NCI-H226 (cell line): ENCODE results near the gene PARD3B.

ENCODE experiments used
- DNase-seq: peaks from one replicate; pipeline ENCODE4 v3.0.0-alpha.2; 2015

PARD3B gene

GRCh38 chr2:205375461-205376448 is 830.5 kb downstream of the PARD3B start:
- DNase-seq: no peak

GRCh38 chr2:205377324-205377723 is 832.0 kb downstream of the PARD3B start:
- DNase-seq: no peak

- DNase-seq: no peak
Measured at GRCh38 chr2:205383601-205384000, 838.3 kb downstream of the PARD3B start.

- DNase-seq: no peak
Measured at GRCh38 chr2:205386109-205386508, 840.8 kb downstream of the PARD3B start.

GRCh38 chr2:205387350-205388055 is 842.2 kb downstream of the PARD3B start:
- no peak for DNase-seq

- no peak for DNase-seq
Measured at GRCh38 chr2:205390866-205391265, 845.6 kb downstream of the PARD3B start.

- no peak for DNase-seq
Measured at GRCh38 chr2:205401511-205401910, 856.2 kb downstream of the PARD3B start.

GRCh38 chr2:205402011-205402410 is 856.7 kb downstream of the PARD3B start:
- DNase-seq: no peak

- DNase-seq: no peak
Measured at GRCh38 chr2:205403244-205403825, 858.1 kb downstream of the PARD3B start.

GRCh38 chr2:205405194-205405593 is 859.9 kb downstream of the PARD3B start:
- DNase-seq: peak; percentile 6

GRCh38 chr2:205405752-205406151 is 860.5 kb downstream of the PARD3B start:
- DNase-seq: peak; percentile 62

- no peak for DNase-seq
Measured at GRCh38 chr2:205407984-205408383, 862.7 kb downstream of the PARD3B start.

GRCh38 chr2:205408696-205409095 is 863.4 kb downstream of the PARD3B start:
- DNase-seq: no peak

- no peak for DNase-seq
Measured at GRCh38 chr2:205409411-205409810, 864.1 kb downstream of the PARD3B start.

- DNase-seq: no peak
Measured at GRCh38 chr2:205411558-205411957, 866.3 kb downstream of the PARD3B start.

GRCh38 chr2:205424326-205424725 is 879.1 kb downstream of the PARD3B start:
- no peak for DNase-seq

- no peak for DNase-seq
Measured at GRCh38 chr2:205425102-205425501, 879.8 kb downstream of the PARD3B start.

- no peak for DNase-seq
Measured at GRCh38 chr2:205427112-205427511, 881.8 kb downstream of the PARD3B start.

- no peak for DNase-seq
Measured at GRCh38 chr2:205428811-205429210, 883.5 kb downstream of the PARD3B start.

- no peak for DNase-seq
Measured at GRCh38 chr2:205435970-205436369, 890.7 kb downstream of the PARD3B start.

GRCh38 chr2:205438241-205438640 is 893.0 kb downstream of the PARD3B start:
- no peak for DNase-seq

- DNase-seq: no peak
Measured at GRCh38 chr2:205439621-205440020, 894.3 kb downstream of the PARD3B start.

- no peak for DNase-seq
Measured at GRCh38 chr2:205441524-205441923, 896.2 kb downstream of the PARD3B start.

- DNase-seq: no peak
Measured at GRCh38 chr2:205448189-205448588, 902.9 kb downstream of the PARD3B start.
